Neural crest cell (in vitro differentiated cells): ENCODE data around the gene ARHGAP10. TPM values are rescaled to one million over a fixed set of nuclear protein-coding genes. Genes with fewer than 3 reads are reported as not detected.

Experiments
- DNase-seq: peaks from one replicate; pipeline ENCODE4 v3.0.0; 2021; ENCODE audit warnings: low read depth, mixed read lengths, low spot score
- H3K27ac Mint-ChIP-seq: one replicate; pipeline ENCODE4 v1.8.0; 2021; ENCODE audit warnings: mild to moderate bottlenecking, mixed read lengths; ENCODE audit not compliant: unreplicated experiment
- H3K27me3 Mint-ChIP-seq: 2 replicates; pipeline ENCODE4 v1.8.0; 2021; ENCODE audit warnings: low read depth, mild to moderate bottlenecking, mixed read lengths
- H3K36me3 Mint-ChIP-seq: 2 replicates; pipeline ENCODE4 v1.8.0; 2021; ENCODE audit warnings: low read depth, mild to moderate bottlenecking, mixed read lengths
- H3K4me1 Mint-ChIP-seq: 2 replicates; pipeline ENCODE4 v1.8.0; 2021; ENCODE audit warnings: mixed read lengths
- H3K4me3 Mint-ChIP-seq: one replicate; pipeline ENCODE4 v1.8.0; 2021; ENCODE audit warnings: mild to moderate bottlenecking, mixed read lengths
- H3K9me3 Mint-ChIP-seq: 2 replicates; pipeline ENCODE4 v1.8.0; 2021; ENCODE audit warnings: mixed read lengths
- CTCF ChIP-seq: fragments of 200-600 bp; sonication (generic); conservative IDR thresholded peaks from 2 replicates; pipeline ENCODE4 v1.5.0; 2021; ENCODE audit warnings: antibody characterized with exemption, mild to moderate bottlenecking
- total RNA-seq: library from RNA; stranded (reverse); gene quantifications from 2 replicates; pipeline ENCODE4 v1.2.1, GENCODE V29; 2021

ARHGAP10 gene
- total RNA-seq, 1 donor from 2014 or later: 4.0 TPM

- no peak for DNase-seq
- H3K9me3 Mint-ChIP-seq: no peaks in the 10 kb centered on the region
- peaks cover 3% of the 10 kb centered on the region for H3K27me3 Mint-ChIP-seq
- TF ChIP-seq CTCF: no peak
- peaks cover 22% of the 10 kb centered on the region for H3K4me1 Mint-ChIP-seq
- no peak overlapping the region for H3K4me3 Mint-ChIP-seq
- no peak overlapping the region for H3K27ac Mint-ChIP-seq
- no peaks in the 10 kb centered on the region for H3K36me3 Mint-ChIP-seq
Observed at GRCh38 chr4:147753047-147753446, 21.2 kb downstream of the ARHGAP10 start.

- no peaks in the 10 kb centered on the region for H3K9me3 Mint-ChIP-seq
- H3K36me3 Mint-ChIP-seq: no peaks in the 10 kb centered on the region
- TF ChIP-seq CTCF: no peak
- H3K27ac Mint-ChIP-seq: no peak overlapping the region
- H3K27me3 Mint-ChIP-seq: peaks cover 2% of the 10 kb centered on the region
- no peak overlapping the region for H3K4me3 Mint-ChIP-seq
- no peak for DNase-seq
- H3K4me1 Mint-ChIP-seq: peaks cover 22% of the 10 kb centered on the region
Observed at GRCh38 chr4:147754037-147754445, 22.2 kb downstream of the ARHGAP10 start.

GRCh38 chr4:147755561-147756295 lies 23.8 kb downstream of the ARHGAP10 start:
- Mint-ChIP-seq H3K27me3 (peaks cover 4% of the 10 kb centered on the region), H3K36me3 (no peaks in the 10 kb centered on the region), H3K4me3 (no peak overlapping the region), H3K4me1 (peaks cover 15% of the 10 kb centered on the region), H3K9me3 (no peaks in the 10 kb centered on the region), H3K27ac (no peak overlapping the region)
- no peak for TF ChIP-seq CTCF
- DNase-seq: no peak

GRCh38 chr4:147756417-147756816 lies 24.5 kb downstream of the ARHGAP10 start:
- H3K9me3 Mint-ChIP-seq: no peaks in the 10 kb centered on the region
- H3K36me3 Mint-ChIP-seq: no peaks in the 10 kb centered on the region
- no peak for DNase-seq
- no peak overlapping the region for H3K4me3 Mint-ChIP-seq
- H3K27ac Mint-ChIP-seq: no peak overlapping the region
- H3K4me1 Mint-ChIP-seq: peaks cover 15% of the 10 kb centered on the region
- peaks cover 4% of the 10 kb centered on the region for H3K27me3 Mint-ChIP-seq
- no peak for TF ChIP-seq CTCF

GRCh38 chr4:147760176-147760575 lies 28.3 kb downstream of the ARHGAP10 start:
- Mint-ChIP-seq H3K36me3 (no peaks in the 10 kb centered on the region), H3K4me1 (peaks cover 3% of the 10 kb centered on the region), H3K4me3 (no peak overlapping the region), H3K27me3 (peaks cover 4% of the 10 kb centered on the region), H3K27ac (no peak overlapping the region), H3K9me3 (no peaks in the 10 kb centered on the region)
- no peak for TF ChIP-seq CTCF
- no peak for DNase-seq
